HL-60 (cell line): Measurements from ENCODE around the gene MYB.

Experiments
- CTCF ChIP-seq: IDR thresholded peaks from one replicate; pipeline ENCODE4 v1.5.1; 2011; ENCODE audit warnings: low read length, control low read depth, inconsistent platforms; ENCODE audit not compliant: insufficient read depth
- GABPA ChIP-seq: IDR thresholded peaks from 2 replicates; pipeline ENCODE4 v1.6.1; 2012; ENCODE audit warnings: low read depth
- POLR2AphosphoS5 ChIP-seq: IDR thresholded peaks from 2 replicates; pipeline ENCODE4 v1.6.1; 2012; ENCODE audit warnings: low read depth
- SPI1 ChIP-seq: IDR thresholded peaks from 2 replicates; pipeline ENCODE4 v1.6.1; 2012; ENCODE audit warnings: low read depth, mild to moderate bottlenecking, borderline replicate concordance

DNA sequence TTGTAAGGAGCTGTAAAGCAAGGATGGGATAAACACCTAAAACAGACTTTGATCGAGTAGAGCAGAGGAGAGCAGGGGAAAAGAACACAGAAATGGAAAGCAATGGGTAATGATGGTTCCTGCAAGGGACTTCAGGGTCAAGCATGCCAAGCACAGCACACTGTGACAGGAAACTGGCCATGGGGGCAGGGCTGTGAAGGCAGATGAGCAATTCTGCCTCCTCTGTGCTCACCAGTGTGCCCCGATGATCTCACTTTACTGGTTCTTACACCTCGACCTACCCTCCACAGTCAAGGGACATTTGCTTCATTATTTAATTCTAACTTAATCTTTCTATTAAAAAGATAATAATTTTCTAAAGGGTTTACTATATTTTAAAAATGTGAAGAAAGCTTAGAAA, 21.6 kb upstream of the MYB start:
- TF ChIP-seq GABPA (no peak), CTCF (no peak), POLR2AphosphoS5 (no peak), SPI1 (no peak)
